Hepatocyte (in vitro differentiated cells): ENCODE data around the gene AGBL4.

ENCODE experiments used
- CTCF ChIP-seq: fragments of 200-600 bp; sonication (generic); IDR thresholded peaks from 2 replicates; pipeline ENCODE4 v1.5.1; 2016; ENCODE audit warnings: antibody characterized with exemption, mild to moderate bottlenecking; ENCODE audit not compliant: poor library complexity
- EZH2 ChIP-seq: fragments of 200-600 bp; sonication (generic); IDR thresholded peaks from 2 replicates; pipeline ENCODE4 v1.6.1; 2016; ENCODE audit warnings: antibody characterized with exemption, mild to moderate bottlenecking, borderline replicate concordance
- EZH2phosphoT487 ChIP-seq: fragments of 200-600 bp; sonication (generic); IDR thresholded peaks from one replicate; pipeline ENCODE4 v1.6.1; 2018; ENCODE audit warnings: antibody characterized with exemption, mild to moderate bottlenecking, low read depth, moderate library complexity; ENCODE audit not compliant: unreplicated experiment, severe bottlenecking

DNA sequence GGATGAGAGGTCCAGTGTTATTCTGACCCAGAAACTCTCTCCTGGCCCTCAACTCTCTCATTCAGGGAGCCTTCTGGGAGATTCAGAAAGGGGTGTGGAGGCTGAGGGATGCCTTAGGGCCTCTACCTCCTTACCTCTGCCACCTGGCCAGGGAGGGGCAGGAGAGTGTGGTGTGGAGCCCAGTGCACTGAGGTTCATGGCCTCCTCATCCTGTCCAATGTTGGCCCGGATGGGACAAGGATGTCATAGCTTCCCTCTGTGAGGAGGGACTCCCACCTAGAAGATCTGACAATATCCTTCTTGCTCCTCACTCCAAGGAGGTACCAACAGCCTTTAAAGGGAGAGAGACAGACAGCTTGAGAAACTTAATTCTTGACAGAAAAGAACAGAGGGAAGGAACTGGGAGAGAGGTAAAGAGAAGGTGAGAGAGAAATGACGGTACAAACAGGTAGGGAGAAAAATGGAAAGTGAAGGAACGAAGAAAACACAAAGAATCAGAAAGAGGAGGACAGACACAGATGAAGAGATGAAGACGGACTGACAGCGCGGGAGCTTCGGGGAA, 1247.8 kb downstream of the AGBL4 start:
- TF ChIP-seq EZH2 (no peak), CTCF (no peak), EZH2phosphoT487 (no peak)
